Measurements from ENCODE around the gene SFI1. TPM values are rescaled to one million over a fixed set of nuclear protein-coding genes. Genes with fewer than 3 reads are reported as not detected.

SFI1 gene, protein sequence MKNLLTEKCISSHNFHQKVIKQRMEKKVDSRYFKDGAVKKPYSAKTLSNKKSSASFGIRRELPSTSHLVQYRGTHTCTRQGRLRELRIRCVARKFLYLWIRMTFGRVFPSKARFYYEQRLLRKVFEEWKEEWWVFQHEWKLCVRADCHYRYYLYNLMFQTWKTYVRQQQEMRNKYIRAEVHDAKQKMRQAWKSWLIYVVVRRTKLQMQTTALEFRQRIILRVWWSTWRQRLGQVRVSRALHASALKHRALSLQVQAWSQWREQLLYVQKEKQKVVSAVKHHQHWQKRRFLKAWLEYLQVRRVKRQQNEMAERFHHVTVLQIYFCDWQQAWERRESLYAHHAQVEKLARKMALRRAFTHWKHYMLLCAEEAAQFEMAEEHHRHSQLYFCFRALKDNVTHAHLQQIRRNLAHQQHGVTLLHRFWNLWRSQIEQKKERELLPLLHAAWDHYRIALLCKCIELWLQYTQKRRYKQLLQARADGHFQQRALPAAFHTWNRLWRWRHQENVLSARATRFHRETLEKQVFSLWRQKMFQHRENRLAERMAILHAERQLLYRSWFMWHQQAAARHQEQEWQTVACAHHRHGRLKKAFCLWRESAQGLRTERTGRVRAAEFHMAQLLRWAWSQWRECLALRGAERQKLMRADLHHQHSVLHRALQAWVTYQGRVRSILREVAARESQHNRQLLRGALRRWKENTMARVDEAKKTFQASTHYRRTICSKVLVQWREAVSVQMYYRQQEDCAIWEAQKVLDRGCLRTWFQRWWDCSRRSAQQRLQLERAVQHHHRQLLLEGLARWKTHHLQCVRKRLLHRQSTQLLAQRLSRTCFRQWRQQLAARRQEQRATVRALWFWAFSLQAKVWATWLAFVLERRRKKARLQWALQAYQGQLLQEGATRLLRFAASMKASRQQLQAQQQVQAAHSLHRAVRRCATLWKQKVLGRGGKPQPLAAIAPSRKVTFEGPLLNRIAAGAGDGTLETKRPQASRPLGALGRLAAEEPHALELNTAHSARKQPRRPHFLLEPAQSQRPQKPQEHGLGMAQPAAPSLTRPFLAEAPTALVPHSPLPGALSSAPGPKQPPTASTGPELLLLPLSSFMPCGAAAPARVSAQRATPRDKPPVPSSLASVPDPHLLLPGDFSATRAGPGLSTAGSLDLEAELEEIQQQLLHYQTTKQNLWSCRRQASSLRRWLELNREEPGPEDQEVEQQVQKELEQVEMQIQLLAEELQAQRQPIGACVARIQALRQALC
- 8.9 and 13.3 TPM in 2 replicates for total RNA-seq (ENCODE audit: low replicate concordance)

DNA sequence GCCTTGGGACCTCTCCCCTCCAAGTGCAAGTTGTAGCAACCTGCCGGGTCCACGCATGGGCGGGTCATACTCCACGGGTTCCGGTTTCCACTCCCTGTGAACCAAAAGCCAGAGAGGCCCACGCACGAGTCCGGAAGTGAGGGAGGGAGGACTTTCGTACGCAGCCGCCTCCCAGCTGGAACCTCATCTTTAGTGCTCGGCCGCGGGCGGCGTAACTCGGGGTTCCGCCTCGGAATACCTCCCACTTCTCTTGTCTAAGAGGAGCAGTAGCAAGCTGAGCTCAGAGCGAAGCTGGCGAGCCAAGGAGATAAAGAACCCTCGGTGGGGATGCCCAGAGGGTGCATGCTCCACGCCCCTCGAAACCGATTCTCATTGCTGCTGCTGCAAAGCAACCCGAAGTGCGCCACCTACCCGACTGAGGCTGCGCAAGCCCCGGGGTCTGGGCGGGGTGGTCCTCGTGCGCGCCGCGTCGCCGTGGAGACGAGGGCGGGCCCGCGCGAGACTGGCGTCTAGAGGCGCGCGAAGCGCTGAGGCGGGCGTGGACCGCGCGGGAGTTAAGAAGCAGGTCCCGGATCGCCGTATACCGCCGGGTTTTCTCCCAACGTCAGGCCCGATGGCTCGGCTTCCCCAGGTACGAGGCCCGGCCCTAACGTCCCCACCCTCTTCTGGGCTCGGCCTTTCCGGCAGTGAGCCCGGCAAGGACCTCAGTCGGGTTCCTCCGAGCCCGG, at the start of gene SFI1:
Gene SFI1 (plus strand): TSS at position 530 of the 728 bp plus-strand sequence. CDS start 11,749 bp downstream, outside the sequence.

DNA sequence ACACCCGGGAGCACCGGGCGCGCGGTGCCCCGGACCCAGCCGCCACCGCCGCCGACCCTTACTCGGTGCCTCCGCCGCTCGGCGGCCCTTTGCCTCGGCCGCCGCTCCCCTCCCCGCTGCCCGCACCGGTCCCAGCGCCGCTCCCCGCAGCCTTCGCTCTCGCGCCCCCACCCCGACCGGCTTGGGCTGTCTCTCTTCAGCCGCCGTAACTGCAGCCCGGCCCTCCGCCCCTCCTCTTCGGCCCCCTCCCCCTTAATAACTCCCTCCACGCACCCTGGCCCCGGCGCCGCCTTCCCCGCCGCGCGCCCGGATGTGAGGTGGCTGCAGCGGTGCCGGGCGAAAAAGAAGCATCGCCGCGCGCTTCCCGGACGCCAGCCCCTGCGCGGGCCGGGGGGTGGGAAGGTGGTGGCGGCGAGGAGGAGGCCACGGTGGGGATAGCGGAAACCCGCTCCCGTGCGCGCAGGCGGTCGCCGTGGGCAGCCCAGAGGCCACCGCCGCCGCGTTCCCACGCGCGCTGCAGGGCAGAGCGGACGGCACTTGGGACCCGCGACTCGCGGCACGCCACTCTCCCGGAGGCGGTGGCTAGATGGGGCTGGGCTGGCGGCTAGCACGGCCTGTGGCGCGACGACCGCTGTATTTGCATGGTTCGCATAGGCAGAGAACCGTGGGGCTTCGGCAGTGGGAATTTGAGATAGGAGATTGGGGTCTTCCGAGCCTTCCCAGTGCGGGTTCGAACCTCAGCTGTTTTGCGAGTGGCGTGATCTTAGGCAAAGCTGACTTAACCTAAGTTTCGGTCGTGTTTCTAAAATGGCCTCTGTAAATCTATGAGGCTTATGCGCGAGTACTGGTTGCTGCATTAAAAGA, 6.5 kb upstream of the SFI1 start, which contains the start of gene EIF4ENIF1:
Gene EIF4ENIF1 (minus strand): TSS at position 211 of the 864 bp plus-strand sequence. CDS start 1,124 bp downstream, outside the sequence.

DNA sequence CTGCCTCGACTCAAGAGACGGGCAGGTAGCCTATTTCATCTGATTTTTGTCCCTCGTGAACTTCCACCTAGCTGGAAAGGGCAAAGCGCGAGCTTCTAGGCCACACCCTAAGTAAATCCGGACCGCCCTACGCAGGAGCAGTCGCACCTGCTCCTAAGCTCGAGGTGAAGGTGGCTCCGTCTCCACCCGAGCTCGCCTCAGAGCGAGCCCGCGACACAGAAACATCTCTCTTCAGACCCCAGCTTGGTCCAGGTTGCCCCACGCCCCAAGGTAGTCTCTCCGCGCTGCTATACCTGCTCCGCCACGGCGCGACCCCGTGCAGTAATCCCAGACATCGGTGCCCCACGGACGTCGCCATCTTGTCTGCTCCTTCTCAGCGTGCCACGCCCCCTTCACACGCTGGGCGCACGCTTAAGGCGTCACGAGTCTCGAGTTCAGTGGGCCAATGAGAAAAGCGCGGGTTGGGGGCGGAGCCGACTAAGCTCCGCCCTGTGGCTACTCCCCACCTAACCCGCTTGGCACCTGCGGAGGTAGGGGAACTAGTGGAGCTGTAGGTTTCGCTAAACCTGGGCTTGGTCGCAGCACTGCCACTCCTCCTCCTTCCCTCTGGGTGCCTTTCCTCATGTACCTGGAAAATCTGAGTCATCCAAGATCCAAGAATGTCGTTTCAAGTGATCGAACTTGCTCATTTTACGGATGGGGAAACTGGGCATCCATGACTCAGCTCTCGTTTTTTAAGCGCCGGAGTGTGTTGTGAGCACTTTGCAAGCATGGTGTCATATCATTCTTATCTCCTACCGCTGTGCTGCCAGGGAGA, 165.7 kb downstream of the SFI1 start, which contains the start of gene PISD:
Gene PISD (minus strand): TSS at position 365 of the 817 bp plus-strand sequence. CDS start 7 bp downstream, at position 358.

Other genes starting within 250 kb of the SFI1 start
- 33.2 and 42.7 TPM in 2 replicates for gene PIK3IP1, start 204.0 kb upstream of the SFI1 start, total RNA-seq (ENCODE audit: low replicate concordance)
- 5.3 and 10.4 TPM in 2 replicates for gene PATZ1, start 150.2 kb upstream of the SFI1 start, total RNA-seq (ENCODE audit: low replicate concordance)
- gene DRG1, start 96.9 kb upstream of the SFI1 start, total RNA-seq (ENCODE audit: low replicate concordance), result 79.5 and 104 TPM in 2 replicates
- gene EIF4ENIF1, start 6.7 kb upstream of the SFI1 start, total RNA-seq (ENCODE audit: low replicate concordance), result 7.7 and 11.1 TPM in 2 replicates
- 13.5 and 24.4 TPM in 2 replicates for gene PISD, start 165.7 kb downstream of the SFI1 start, total RNA-seq (ENCODE audit: low replicate concordance)

Data from smooth muscle cell of the coronary artery (primary cell).